Liver (tissue), 9 donors: ENCODE measurements around the gene ELF2. TPM values are rescaled to one million over a fixed set of nuclear protein-coding genes. Genes with fewer than 3 reads are reported as not detected.

Experiments
- DNase-seq: peaks from one replicate; pipeline ENCODE4 v3.0.0-alpha.2; 2017; ENCODE audit warnings: low spot score
- H3K27ac ChIP-seq, 2 donors: one replicate each; pipeline ENCODE4 v1.7.0; 2013; ENCODE audit warnings: inconsistent platforms in 2 of 2, low read length in 2 of 2, control low read depth in 1 of 2, low read depth in 1 of 2, mild to moderate bottlenecking in 1 of 2
- H3K27me3 ChIP-seq, 4 donors: one replicate each; pipeline versions ENCODE4 v1.6.1 to v1.7.0; 2013; ENCODE audit warnings: low read length in 3 of 4, inconsistent platforms in 1 of 4, mild to moderate bottlenecking in 1 of 4, moderate library complexity in 1 of 4; ENCODE audit not compliant: control insufficient read depth in 4 of 4, insufficient read depth in 4 of 4
- H3K36me3 ChIP-seq, 4 donors: one replicate each; pipeline versions ENCODE4 v1.6.1 to v1.7.0; 2013; ENCODE audit warnings: low read length in 3 of 4, mild to moderate bottlenecking in 3 of 4, low read depth in 1 of 4, moderate library complexity in 1 of 4; ENCODE audit not compliant: control insufficient read depth in 4 of 4, insufficient read depth in 3 of 4
- H3K4me1 ChIP-seq, 4 donors: one replicate each; pipeline versions ENCODE4 v1.6.1 to v1.7.0; 2013; ENCODE audit warnings: low read length in 3 of 4, mild to moderate bottlenecking in 3 of 4, moderate library complexity in 1 of 4; ENCODE audit not compliant: control insufficient read depth in 4 of 4, insufficient read depth in 4 of 4
- H3K4me3 ChIP-seq, 3 donors: one replicate each; pipeline versions ENCODE4 v1.6.1 to v1.7.0; 2013; ENCODE audit warnings: low read length in 3 of 3, control low read depth in 1 of 3, low read depth in 1 of 3, mild to moderate bottlenecking in 1 of 3
- H3K9ac ChIP-seq, 2 donors: one replicate each; pipeline ENCODE4 v1.7.0; 2013; ENCODE audit warnings: low read length in 2 of 2, mild to moderate bottlenecking in 2 of 2, moderate library complexity in 2 of 2, control low read depth in 1 of 2, low read depth in 1 of 2
- H3K9me3 ChIP-seq, 4 donors: one replicate each; pipeline versions ENCODE4 v1.6.1 to v1.7.0; 2013; ENCODE audit warnings: low read length in 3 of 4; ENCODE audit not compliant: control insufficient read depth in 4 of 4
- ATF3 ChIP-seq: IDR thresholded peaks from 2 replicates; pipeline ENCODE4 v1.6.1; 2016; ENCODE audit warnings: antibody characterized with exemption
- EGR1 ChIP-seq, 2 donors: IDR thresholded peaks; 2 replicates each; pipeline ENCODE4 v1.6.1; 2016 to 2018; ENCODE audit warnings: antibody characterized with exemption in 2 of 2, low read depth in 2 of 2
- FOXA1 ChIP-seq: IDR thresholded peaks from 2 replicates; pipeline ENCODE4 v1.6.1; 2016; ENCODE audit warnings: antibody characterized with exemption
- FOXA2 ChIP-seq: IDR thresholded peaks from 2 replicates; pipeline ENCODE4 v1.6.1; 2016; ENCODE audit warnings: antibody characterized with exemption
- GABPA ChIP-seq, 2 donors: IDR thresholded peaks in 1 of 2; conservative IDR thresholded peaks in 1 of 2; 2 replicates each; pipeline ENCODE4 v1.6.1; 2016; ENCODE audit warnings: antibody characterized with exemption in 2 of 2, mild to moderate bottlenecking in 1 of 2, moderate library complexity in 1 of 2
- HNF4A ChIP-seq, 2 donors: conservative IDR thresholded peaks; 2 replicates each; pipeline ENCODE4 v1.6.1; 2016; ENCODE audit warnings: antibody characterized with exemption in 2 of 2, mild to moderate bottlenecking in 2 of 2
- HNF4G ChIP-seq: IDR thresholded peaks from 2 replicates; pipeline ENCODE4 v1.6.1; 2016; ENCODE audit warnings: antibody characterized with exemption
- JUND ChIP-seq, 2 donors: IDR thresholded peaks; 2 replicates each; pipeline ENCODE4 v1.6.1; 2016; ENCODE audit warnings: antibody characterized with exemption in 2 of 2
- NR2F2 ChIP-seq: IDR thresholded peaks from 2 replicates; pipeline ENCODE4 v1.6.1; 2016; ENCODE audit warnings: antibody characterized with exemption
- RAD21 ChIP-seq, 2 donors: IDR thresholded peaks; 2 replicates each; pipeline ENCODE4 v1.6.1; 2016; ENCODE audit warnings: antibody characterized with exemption in 2 of 2, mild to moderate bottlenecking in 2 of 2
- RXRA ChIP-seq, 2 donors: IDR thresholded peaks; 2 replicates each; pipeline ENCODE4 v1.6.1; 2017 to 2018; ENCODE audit warnings: antibody characterized with exemption in 2 of 2, mild to moderate bottlenecking in 1 of 2
- SP1 ChIP-seq: IDR thresholded peaks from 2 replicates; pipeline ENCODE4 v1.6.1; 2018; ENCODE audit warnings: antibody characterized with exemption, mild to moderate bottlenecking
- TAF1 ChIP-seq: conservative IDR thresholded peaks from 2 replicates; pipeline ENCODE4 v1.6.1; 2016; ENCODE audit warnings: antibody characterized with exemption, mild to moderate bottlenecking
- YY1 ChIP-seq: IDR thresholded peaks from 2 replicates; pipeline ENCODE4 v1.6.1; 2016; ENCODE audit warnings: antibody characterized with exemption, mild to moderate bottlenecking
- WGBS: extraction: QIAGEN DNeasy Blood & Tissue Kit; methylation state at CpG from one replicate; pipeline ENCODE4 v1.1.7; 2013; 5-methylcytosine and 5-hydroxymethylcytosine counted together
- polyA plus RNA-seq, 2 donors: library from polyadenylated mRNA; stranded (reverse) in 1 of 2; unstranded in 1 of 2; fragments of 200-250 nt in 1 of 2; fragments of >200 nt in 1 of 2; fragmentation: Nextera tagmentation in 1 of 2; extraction: Ambion mirVana in 1 of 2; gene quantifications; one replicate each; pipeline versions ENCODE4 v1.2.1 to v1.2.3, GENCODE V29; 2013 to 2015
- total RNA-seq, 2 donors: library from RNA; depleted of rRNA; stranded (reverse); fragments of >200 nt; gene quantifications; one replicate each; pipeline ENCODE4 v1.2.3, GENCODE V29; 2014
- TF ChIP-seq, protein P1 (sequence below): IDR thresholded peaks from 2 replicates; pipeline ENCODE4 v1.6.1; 2016; ENCODE audit warnings: antibody characterized with exemption
- TF ChIP-seq, protein P2 (sequence below): fragments of 150-350 bp; IDR thresholded peaks from 2 replicates; pipeline ENCODE4 v1.5.1; 2017; ENCODE audit warnings: improper control_type of control experiment, low read depth, low read length; ENCODE audit not compliant: missing input control
- TF ChIP-seq, protein P3 (sequence below): IDR thresholded peaks from 2 replicates; pipeline ENCODE4 v1.6.1; 2016; ENCODE audit warnings: antibody characterized with exemption
- donor health status: healthy.
- donor health status: healthy.
- donor health status: healthy.
- donor health status: healthy.
- donor health status: healthy.

Gene ELF2
- total and polyA plus RNA-seq, 4 donors = 8.1 to 35.3 (median 24.1) TPM

- Histone ChIP-seq H3K9me3 (no peaks in the 10 kb centered on the region), H3K9ac (no peak overlapping the region), H3K4me3 (no peak overlapping the region), H3K27me3 (no peaks in the 10 kb centered on the region), H3K27ac (no peak overlapping the region), H3K36me3 (no peaks in the 10 kb centered on the region), H3K4me1 (no peaks in the 10 kb centered on the region)
- TF ChIP-seq, protein P1, sequence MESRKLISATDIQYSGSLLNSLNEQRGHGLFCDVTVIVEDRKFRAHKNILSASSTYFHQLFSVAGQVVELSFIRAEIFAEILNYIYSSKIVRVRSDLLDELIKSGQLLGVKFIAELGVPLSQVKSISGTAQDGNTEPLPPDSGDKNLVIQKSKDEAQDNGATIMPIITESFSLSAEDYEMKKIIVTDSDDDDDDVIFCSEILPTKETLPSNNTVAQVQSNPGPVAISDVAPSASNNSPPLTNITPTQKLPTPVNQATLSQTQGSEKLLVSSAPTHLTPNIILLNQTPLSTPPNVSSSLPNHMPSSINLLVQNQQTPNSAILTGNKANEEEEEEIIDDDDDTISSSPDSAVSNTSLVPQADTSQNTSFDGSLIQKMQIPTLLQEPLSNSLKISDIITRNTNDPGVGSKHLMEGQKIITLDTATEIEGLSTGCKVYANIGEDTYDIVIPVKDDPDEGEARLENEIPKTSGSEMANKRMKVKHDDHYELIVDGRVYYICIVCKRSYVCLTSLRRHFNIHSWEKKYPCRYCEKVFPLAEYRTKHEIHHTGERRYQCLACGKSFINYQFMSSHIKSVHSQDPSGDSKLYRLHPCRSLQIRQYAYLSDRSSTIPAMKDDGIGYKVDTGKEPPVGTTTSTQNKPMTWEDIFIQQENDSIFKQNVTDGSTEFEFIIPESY = no peak
- no peak for TF ChIP-seq TAF1
- no peak for TF ChIP-seq GABPA (IDR thresholded peaks at IDR 0.05 in 1 of 2, conservative IDR thresholded peaks at IDR 0.05 in 1 of 2)
- no peak for TF ChIP-seq NR2F2
- TF ChIP-seq, protein P2, sequence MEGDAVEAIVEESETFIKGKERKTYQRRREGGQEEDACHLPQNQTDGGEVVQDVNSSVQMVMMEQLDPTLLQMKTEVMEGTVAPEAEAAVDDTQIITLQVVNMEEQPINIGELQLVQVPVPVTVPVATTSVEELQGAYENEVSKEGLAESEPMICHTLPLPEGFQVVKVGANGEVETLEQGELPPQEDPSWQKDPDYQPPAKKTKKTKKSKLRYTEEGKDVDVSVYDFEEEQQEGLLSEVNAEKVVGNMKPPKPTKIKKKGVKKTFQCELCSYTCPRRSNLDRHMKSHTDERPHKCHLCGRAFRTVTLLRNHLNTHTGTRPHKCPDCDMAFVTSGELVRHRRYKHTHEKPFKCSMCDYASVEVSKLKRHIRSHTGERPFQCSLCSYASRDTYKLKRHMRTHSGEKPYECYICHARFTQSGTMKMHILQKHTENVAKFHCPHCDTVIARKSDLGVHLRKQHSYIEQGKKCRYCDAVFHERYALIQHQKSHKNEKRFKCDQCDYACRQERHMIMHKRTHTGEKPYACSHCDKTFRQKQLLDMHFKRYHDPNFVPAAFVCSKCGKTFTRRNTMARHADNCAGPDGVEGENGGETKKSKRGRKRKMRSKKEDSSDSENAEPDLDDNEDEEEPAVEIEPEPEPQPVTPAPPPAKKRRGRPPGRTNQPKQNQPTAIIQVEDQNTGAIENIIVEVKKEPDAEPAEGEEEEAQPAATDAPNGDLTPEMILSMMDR = no peak
- no peak for TF ChIP-seq EGR1 (IDR thresholded peaks at IDR 0.05; ENCODE audit: low read depth in 2 of 2)
- no peak for TF ChIP-seq JUND (IDR thresholded peaks at IDR 0.05)
- no peak for TF ChIP-seq ATF3
- no peak for TF ChIP-seq FOXA2
- TF ChIP-seq HNF4G = no peak
- TF ChIP-seq RAD21 (IDR thresholded peaks at IDR 0.05) = no peak
- TF ChIP-seq FOXA1 = no peak
- TF ChIP-seq SP1 = no peak
- WGBS = 91% methylated on average over 3 of the region's 3 CpGs
- DNase-seq = no peak
Observed at GRCh38 chr4:139209470-139210063, 32.5 kb upstream of the ELF2 start.

GRCh38 chr4:139208404-139208945 lies 31.5 kb upstream of the ELF2 start:
- Histone ChIP-seq H3K4me1 (no peaks in the 10 kb centered on the region), H3K27me3 (no peaks in the 10 kb centered on the region), H3K27ac (no peak overlapping the region), H3K9me3 (no peaks in the 10 kb centered on the region), H3K4me3 (no peak overlapping the region), H3K36me3 (no peaks in the 10 kb centered on the region), H3K9ac (no peak overlapping the region)
- TF ChIP-seq HNF4G (no peak), YY1 (no peak), JUND (IDR thresholded peaks at IDR 0.05) (no peak), RXRA (IDR thresholded peaks at IDR 0.05) (no peak), RAD21 (IDR thresholded peaks at IDR 0.05) (no peak), GABPA (IDR thresholded peaks at IDR 0.05 in 1 of 2, conservative IDR thresholded peaks at IDR 0.05 in 1 of 2) (no peak), HNF4A (conservative IDR thresholded peaks at IDR 0.05) (no peak), SP1 (no peak), NR2F2 (no peak), FOXA2 (no peak), FOXA1 (no peak), EGR1 (IDR thresholded peaks at IDR 0.05; ENCODE audit: low read depth in 2 of 2) (no peak), TAF1 (no peak)
- TF ChIP-seq, protein P1 = no peak
- TF ChIP-seq, protein P2 = no peak
- TF ChIP-seq, protein P3, sequence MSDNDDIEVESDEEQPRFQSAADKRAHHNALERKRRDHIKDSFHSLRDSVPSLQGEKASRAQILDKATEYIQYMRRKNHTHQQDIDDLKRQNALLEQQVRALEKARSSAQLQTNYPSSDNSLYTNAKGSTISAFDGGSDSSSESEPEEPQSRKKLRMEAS = no peak
- no peak for DNase-seq
- WGBS = 72% methylated on average over 3 of the region's 3 CpGs
